ENCODE data around the gene CDH26.

The CDH26 gene

GRCh38 chr20:60057123-60057865 is 99.1 kb downstream of the CDH26 start:
- no peak overlapping the region for H3K4me3 ChIP-seq (ENCODE audit: low read depth, low read length)
- peak; percentile 80 for TF ChIP-seq CTCF (IDR thresholded peaks at IDR 0.05; ENCODE audit: low read depth, low read length)

- no peak overlapping the region for H3K4me3 ChIP-seq (ENCODE audit: low read depth, low read length)
- TF ChIP-seq CTCF (IDR thresholded peaks at IDR 0.05; ENCODE audit: low read depth, low read length), result no peak
These were observed 99.9 kb downstream of the CDH26 start for GRCh38 chr20:60057866-60058807.

GRCh38 chr20:60058879-60059278 is 100.7 kb downstream of the CDH26 start:
- H3K4me3 ChIP-seq (ENCODE audit: low read depth, low read length), result no peak overlapping the region
- no peak for TF ChIP-seq CTCF (IDR thresholded peaks at IDR 0.05; ENCODE audit: low read depth, low read length)

GRCh38 chr20:60060006-60060557 is 101.9 kb downstream of the CDH26 start:
- no peak overlapping the region for H3K4me3 ChIP-seq (ENCODE audit: low read depth, low read length)
- no peak for TF ChIP-seq CTCF (IDR thresholded peaks at IDR 0.05; ENCODE audit: low read depth, low read length)

GRCh38 chr20:60060593-60060992 is 102.4 kb downstream of the CDH26 start:
- no peak for TF ChIP-seq CTCF (IDR thresholded peaks at IDR 0.05; ENCODE audit: low read depth, low read length)
- no peak overlapping the region for H3K4me3 ChIP-seq (ENCODE audit: low read depth, low read length)

- H3K4me3 ChIP-seq (ENCODE audit: low read depth, low read length), result no peak overlapping the region
- no peak for TF ChIP-seq CTCF (IDR thresholded peaks at IDR 0.05; ENCODE audit: low read depth, low read length)
These were observed 104.3 kb downstream of the CDH26 start for GRCh38 chr20:60062431-60063047.

Measured in WI38 (cell line).